GM18868 (cell line): Measurements from ENCODE around the gene GGCT.

Experiments
- ATAC-seq: cut with Tn5 transposase; IDR thresholded peaks from one replicate; pipeline ENCODE4 v1.9.1; 2021; ENCODE audit warnings: mild to moderate bottlenecking, moderate library complexity; ENCODE audit not compliant: unreplicated experiment

The GGCT gene

GRCh38 chr7:30465046-30465810 lies 39.4 kb downstream of the GGCT start:
- ATAC-seq, result no peak

- ATAC-seq, result peak; percentile 65
Observed at GRCh38 chr7:30464231-30464671, 40.4 kb downstream of the GGCT start.

GRCh38 chr7:30463405-30464145 lies 41.1 kb downstream of the GGCT start:
- ATAC-seq, result no peak

- no peak for ATAC-seq
Observed at GRCh38 chr7:30462179-30462578, 42.5 kb downstream of the GGCT start.

- ATAC-seq, result no peak
Observed at GRCh38 chr7:30460246-30460633, 44.4 kb downstream of the GGCT start.

- ATAC-seq, result no peak
Observed at GRCh38 chr7:30459591-30460245, 44.9 kb downstream of the GGCT start.

- no peak for ATAC-seq
Observed at GRCh38 chr7:30458311-30458710, 46.3 kb downstream of the GGCT start.

GRCh38 chr7:30453921-30454320 lies 50.7 kb downstream of the GGCT start:
- ATAC-seq, result no peak

GRCh38 chr7:30453016-30453415 lies 51.6 kb downstream of the GGCT start:
- no peak for ATAC-seq

GRCh38 chr7:30452280-30452930 lies 52.2 kb downstream of the GGCT start:
- no peak for ATAC-seq

GRCh38 chr7:30451539-30452279 lies 52.9 kb downstream of the GGCT start:
- no peak for ATAC-seq

GRCh38 chr7:30450983-30451497 lies 53.6 kb downstream of the GGCT start:
- no peak for ATAC-seq

GRCh38 chr7:30450240-30450982 lies 54.2 kb downstream of the GGCT start:
- ATAC-seq, result no peak

- ATAC-seq, result no peak
Observed at GRCh38 chr7:30448461-30449189, 56.0 kb downstream of the GGCT start.

GRCh38 chr7:30447466-30447865 lies 57.2 kb downstream of the GGCT start:
- ATAC-seq, result no peak
